LNCAP (cell line): ENCODE data around the gene CENPB.

Experiments used
- TF ChIP-seq, protein P1 (sequence below): fragments of 450-650 bp; IDR thresholded peaks from 2 replicates; pipeline ENCODE4 v1.5.1; 2017; ENCODE audit warnings: mild to moderate bottlenecking

The CENPB gene

DNA sequence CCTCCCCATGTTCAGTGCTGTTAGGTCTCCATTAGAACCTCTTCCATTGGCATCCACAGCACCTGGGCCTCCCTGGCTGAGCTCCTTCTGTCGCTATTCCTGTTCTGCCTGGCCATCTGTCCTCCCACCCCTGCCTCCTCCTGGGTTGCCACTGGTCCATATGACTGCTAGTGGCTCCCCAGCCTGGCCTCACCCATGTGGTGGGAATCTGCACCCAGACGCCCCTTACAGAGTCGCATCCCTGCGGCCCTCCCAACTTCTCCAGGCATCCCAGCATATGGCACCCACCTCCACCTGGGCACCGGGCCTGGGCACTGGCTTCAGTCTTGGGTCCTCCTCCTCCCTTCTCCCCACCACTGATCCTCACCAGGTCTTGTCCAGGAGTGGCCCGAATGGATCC is 17.3 kb upstream of the CENPB start:
- TF ChIP-seq, protein P1, sequence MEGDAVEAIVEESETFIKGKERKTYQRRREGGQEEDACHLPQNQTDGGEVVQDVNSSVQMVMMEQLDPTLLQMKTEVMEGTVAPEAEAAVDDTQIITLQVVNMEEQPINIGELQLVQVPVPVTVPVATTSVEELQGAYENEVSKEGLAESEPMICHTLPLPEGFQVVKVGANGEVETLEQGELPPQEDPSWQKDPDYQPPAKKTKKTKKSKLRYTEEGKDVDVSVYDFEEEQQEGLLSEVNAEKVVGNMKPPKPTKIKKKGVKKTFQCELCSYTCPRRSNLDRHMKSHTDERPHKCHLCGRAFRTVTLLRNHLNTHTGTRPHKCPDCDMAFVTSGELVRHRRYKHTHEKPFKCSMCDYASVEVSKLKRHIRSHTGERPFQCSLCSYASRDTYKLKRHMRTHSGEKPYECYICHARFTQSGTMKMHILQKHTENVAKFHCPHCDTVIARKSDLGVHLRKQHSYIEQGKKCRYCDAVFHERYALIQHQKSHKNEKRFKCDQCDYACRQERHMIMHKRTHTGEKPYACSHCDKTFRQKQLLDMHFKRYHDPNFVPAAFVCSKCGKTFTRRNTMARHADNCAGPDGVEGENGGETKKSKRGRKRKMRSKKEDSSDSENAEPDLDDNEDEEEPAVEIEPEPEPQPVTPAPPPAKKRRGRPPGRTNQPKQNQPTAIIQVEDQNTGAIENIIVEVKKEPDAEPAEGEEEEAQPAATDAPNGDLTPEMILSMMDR, result no peak

GRCh38 chr20:3803289-3803688 is 16.7 kb upstream of the CENPB start:
- TF ChIP-seq, protein P1, result no peak

DNA sequence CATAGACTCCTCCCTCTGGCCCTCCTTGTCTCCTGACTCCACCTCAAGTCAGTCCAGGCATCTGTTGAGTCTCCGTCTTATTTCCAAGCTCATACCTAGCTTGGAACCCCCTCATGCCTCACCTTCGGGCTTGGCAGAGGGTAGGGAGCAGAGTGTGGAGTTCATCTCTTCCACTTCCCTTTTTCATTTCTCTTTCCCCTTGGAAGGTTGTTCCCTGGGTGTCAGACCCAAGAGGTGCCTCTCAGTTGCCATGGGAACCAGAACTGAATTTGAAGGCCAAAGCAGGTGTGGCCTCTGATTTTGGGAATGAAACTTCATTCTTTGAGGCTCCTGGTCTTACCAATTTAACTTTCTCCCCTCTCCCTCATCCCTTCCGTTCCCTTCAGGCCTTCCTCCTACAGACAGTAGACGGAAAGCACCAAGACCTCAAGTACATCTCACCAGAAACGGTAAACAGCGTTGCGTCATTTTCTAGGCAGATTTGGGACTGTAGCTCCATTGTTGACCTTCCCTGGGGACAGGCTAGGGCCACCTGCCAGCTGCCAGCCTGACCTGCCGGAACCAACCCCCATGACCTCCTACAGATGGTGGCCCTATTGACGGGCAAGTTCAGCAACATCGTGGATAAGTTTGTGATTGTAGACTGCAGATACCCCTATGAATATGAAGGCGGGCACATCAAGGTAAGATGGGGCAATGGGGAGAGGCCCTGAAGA is 16.1 kb upstream of the CENPB start:
- TF ChIP-seq, protein P1, result no peak

- TF ChIP-seq, protein P1, result no peak
These were observed 15.3 kb upstream of the CENPB start for GRCh38 chr20:3801846-3802245.

GRCh38 chr20:3801299-3801698 is 14.8 kb upstream of the CENPB start:
- TF ChIP-seq, protein P1, result no peak

DNA sequence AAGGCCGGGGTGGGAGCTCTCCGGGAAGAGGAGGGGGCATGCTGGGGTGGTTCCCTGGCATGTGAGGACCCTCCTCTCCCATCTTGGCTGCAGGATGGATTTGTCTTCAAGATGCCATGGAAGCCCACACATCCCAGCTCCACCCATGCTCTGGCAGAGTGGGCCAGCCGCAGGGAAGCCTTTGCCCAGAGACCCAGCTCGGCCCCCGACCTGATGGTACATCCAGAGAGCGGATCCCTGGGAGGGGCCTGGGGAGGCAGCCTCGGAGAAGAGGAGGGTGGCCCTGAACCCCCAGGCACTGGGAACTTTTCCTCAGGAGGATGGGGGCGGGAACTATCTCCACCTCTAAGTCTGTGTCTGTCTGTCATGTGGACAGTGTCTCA is 14.3 kb upstream of the CENPB start:
- TF ChIP-seq, protein P1, result no peak

DNA sequence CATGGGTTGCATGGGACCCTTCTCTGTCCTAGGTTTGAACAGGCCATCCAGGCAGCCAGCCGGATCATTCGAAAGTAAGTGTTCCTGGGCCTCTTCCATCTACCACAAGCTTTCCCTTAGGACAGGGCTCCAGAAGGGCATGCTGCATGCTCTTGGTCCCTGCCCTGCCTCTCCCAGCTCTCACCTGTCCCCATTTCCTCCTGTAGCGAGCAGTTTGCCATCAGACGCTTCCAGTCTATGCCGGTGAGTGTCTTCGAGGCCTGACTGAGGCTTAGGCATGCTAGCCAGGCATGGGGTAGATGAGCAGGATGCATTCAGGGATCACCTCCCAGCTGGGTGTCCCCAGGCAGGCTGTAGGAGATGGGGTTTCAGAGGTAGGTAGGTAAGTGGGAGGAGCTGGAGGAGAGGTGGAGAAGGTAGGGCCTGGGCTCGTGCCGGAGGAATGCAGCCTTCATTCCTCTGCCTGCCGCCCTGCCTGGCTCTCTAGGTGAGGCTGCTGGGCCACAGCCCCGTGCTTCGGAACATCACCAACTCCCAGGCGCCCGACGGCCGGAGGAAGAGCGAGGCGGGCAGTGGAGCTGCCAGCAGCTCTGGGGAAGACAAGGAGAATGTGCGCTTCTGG is 13.8 kb upstream of the CENPB start:
- TF ChIP-seq, protein P1, result no peak
